ENCODE measurements around the gene PDHB. TPM values are rescaled to one million over a fixed set of nuclear protein-coding genes. Genes with fewer than 3 reads are reported as not detected.

The PDHB gene
- total and polyA plus RNA-seq, 10 of the 15 experiments (the other 5 are each of a cell fraction or from before 2014, with no cell fraction given) = 62.9 to 224 (median 93.2) TPM

DNA sequence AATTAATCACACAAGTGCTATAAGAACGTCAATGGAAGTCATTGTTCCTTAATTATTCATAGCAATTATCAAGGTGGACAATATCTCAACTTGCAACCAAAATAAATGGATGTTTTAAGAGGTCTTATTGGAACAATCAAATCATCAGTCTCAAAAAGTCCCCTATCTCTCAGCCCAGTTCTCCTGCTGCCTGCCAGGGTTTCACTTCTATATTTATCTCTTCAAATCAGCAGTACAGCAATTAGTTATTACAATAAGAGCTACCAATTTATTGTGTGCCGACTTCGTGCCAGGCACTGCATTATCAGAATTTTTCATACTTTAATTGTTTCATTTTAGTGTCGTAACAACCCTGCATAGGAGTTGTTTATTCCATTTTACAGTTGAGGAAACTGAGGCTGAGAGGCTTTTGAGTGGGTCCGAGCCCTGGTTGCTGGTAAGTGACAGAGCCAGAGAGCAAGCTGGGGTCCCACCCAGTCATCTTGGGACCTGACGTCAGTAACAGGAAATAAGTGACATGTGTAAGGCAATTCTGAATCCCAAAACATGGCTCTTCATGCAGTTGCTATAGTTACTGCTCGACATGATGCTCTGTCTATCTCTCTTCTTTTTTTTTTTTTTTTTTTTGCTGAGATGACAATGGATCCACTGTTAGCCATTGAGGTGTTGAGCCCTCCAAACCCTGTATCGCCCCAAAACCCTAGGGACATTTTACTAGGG is 49.4 kb upstream of the PDHB start:
- RAD21 ChIA-PET (ENCODE audit: unreplicated experiment) = interaction anchor here (0.8 to 1.3 kb wide), 2 partner anchors 19 to 176 kb away, joined by 3 read pairs; partner anchors contain the start of gene HTD2
- H4K20me1 ChIP-seq (ENCODE audit: control insufficient read depth, insufficient read depth) = no peaks in the 10 kb centered on the region
- H3K36me3 ChIP-seq (ENCODE audit: control insufficient read depth in 2 of 2, insufficient read depth in 2 of 2, low read length in 1 of 2) = no peaks in the 10 kb centered on the region
- H2AFZ ChIP-seq (ENCODE audit: control insufficient read depth, low read depth, low read length) = no peak overlapping the region
- BruUV-seq (replicated peaks) = no TSS peak
- H3K27ac ChIP-seq (ENCODE audit: control insufficient read depth, insufficient read depth) = no peak overlapping the region
- DNase-seq (ENCODE audit: low read depth, low spot score) = no peak
- SMC1A ChIA-PET (ENCODE audit: uncharacterized antibody, unreplicated experiment) = interaction anchor here (0.7 to 1.1 kb wide), 4 partner anchors 18 to 158 kb away, joined by 3 read pairs; no protein-coding TSS in a partner anchor
- POLR2A ChIA-PET = interaction anchor here (1.1 kb wide), 1 partner anchor 176 kb away, joined by 3 read pairs; the partner anchor contains the start of gene HTD2
- FAIRE-seq = peak; percentile 52
- TF ChIP-seq SPI1 (IDR thresholded peaks at IDR 0.05; ENCODE audit: borderline replicate concordance, insufficient read depth, low read depth, low read length) (peak; percentile 18; the same call in 1 of the 2 replicates), SMAD5 (IDR thresholded peaks at IDR 0.05; ENCODE audit: low read depth) (no peak), CREM (IDR thresholded peaks at IDR 0.05; ENCODE audit: low read depth) (peak; percentile 49; the same call in 1 of the 2 replicates), DPF2 (IDR thresholded peaks at IDR 0.05) (0 out of 2 replicates have a peak, but pooled peaks have one; percentile 35), EP300 (IDR thresholded peaks at IDR 0.05; ENCODE audit: borderline replicate concordance in 1 of 2, control insufficient read depth in 1 of 2, low read depth in 2 of 2, low read length in 2 of 2) (0 out of 4 replicates have a peak, but pooled peaks of 1 of the 2 experiments have one; percentile 9), IKZF2 (IDR thresholded peaks at IDR 0.05) (peak in 1 of 2 experiments; percentile 29; a peak in 1 of 4 replicates), JUNB (IDR thresholded peaks at IDR 0.05) (peak; percentile 49), IKZF1 (conservative IDR thresholded peaks at IDR 0.05) (peak; percentile 15; the same call in 1 of the 2 replicates), ZNF217 (IDR thresholded peaks at IDR 0.05) (no peak), MTA2 (IDR thresholded peaks at IDR 0.05; ENCODE audit: low read depth) (peak; percentile 64), BMI1 (IDR thresholded peaks at IDR 0.05; ENCODE audit: borderline replicate concordance) (peak; percentile 67), CREB1 (IDR thresholded peaks at IDR 0.05; ENCODE audit: low read depth) (peak; percentile 33; the same call in 1 of the 2 replicates)
- TF ChIP-seq, protein P1, sequence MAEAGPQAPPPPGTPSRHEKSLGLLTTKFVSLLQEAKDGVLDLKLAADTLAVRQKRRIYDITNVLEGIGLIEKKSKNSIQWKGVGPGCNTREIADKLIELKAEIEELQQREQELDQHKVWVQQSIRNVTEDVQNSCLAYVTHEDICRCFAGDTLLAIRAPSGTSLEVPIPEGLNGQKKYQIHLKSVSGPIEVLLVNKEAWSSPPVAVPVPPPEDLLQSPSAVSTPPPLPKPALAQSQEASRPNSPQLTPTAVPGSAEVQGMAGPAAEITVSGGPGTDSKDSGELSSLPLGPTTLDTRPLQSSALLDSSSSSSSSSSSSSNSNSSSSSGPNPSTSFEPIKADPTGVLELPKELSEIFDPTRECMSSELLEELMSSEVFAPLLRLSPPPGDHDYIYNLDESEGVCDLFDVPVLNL (IDR thresholded peaks at IDR 0.05; ENCODE audit: low read depth, low read length) = no peak
- TF ChIP-seq, protein P2, sequence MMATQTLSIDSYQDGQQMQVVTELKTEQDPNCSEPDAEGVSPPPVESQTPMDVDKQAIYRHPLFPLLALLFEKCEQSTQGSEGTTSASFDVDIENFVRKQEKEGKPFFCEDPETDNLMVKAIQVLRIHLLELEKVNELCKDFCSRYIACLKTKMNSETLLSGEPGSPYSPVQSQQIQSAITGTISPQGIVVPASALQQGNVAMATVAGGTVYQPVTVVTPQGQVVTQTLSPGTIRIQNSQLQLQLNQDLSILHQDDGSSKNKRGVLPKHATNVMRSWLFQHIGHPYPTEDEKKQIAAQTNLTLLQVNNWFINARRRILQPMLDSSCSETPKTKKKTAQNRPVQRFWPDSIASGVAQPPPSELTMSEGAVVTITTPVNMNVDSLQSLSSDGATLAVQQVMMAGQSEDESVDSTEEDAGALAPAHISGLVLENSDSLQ (IDR thresholded peaks at IDR 0.05) = peak; percentile 35; the same call in 1 of the 2 replicates
- TF ChIP-seq, protein P3, sequence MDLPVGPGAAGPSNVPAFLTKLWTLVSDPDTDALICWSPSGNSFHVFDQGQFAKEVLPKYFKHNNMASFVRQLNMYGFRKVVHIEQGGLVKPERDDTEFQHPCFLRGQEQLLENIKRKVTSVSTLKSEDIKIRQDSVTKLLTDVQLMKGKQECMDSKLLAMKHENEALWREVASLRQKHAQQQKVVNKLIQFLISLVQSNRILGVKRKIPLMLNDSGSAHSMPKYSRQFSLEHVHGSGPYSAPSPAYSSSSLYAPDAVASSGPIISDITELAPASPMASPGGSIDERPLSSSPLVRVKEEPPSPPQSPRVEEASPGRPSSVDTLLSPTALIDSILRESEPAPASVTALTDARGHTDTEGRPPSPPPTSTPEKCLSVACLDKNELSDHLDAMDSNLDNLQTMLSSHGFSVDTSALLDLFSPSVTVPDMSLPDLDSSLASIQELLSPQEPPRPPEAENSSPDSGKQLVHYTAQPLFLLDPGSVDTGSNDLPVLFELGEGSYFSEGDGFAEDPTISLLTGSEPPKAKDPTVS (IDR thresholded peaks at IDR 0.05; ENCODE audit: low read depth, low read length) = no peak
- H3K79me2 ChIP-seq (ENCODE audit: control insufficient read depth, insufficient read depth, low read length) = no peaks in the 10 kb centered on the region
- intact Hi-C loops (cut with micrococcal nuclease; ENCODE audit: unreplicated experiment) = no loop called here
- ATAC-seq = peak; percentile 77
- in situ Hi-C loops (cut with MboI) = no loop called here
- WGBS (ENCODE audit: insufficient coverage, insufficient replicate concordance, low lambda C conversion rate, missing lambda C conversion rate) = 4% methylated on average over 8 of the region's 8 CpGs
- no peak overlapping the region for H3K9ac ChIP-seq (ENCODE audit: control insufficient read depth, insufficient read depth, low read length)
- no peak overlapping the region for H3K4me2 ChIP-seq (ENCODE audit: control insufficient read depth, insufficient read depth)
- no peak overlapping the region for H3K4me3 ChIP-seq
- no peaks in the 10 kb centered on the region for H3K4me1 ChIP-seq (ENCODE audit: control insufficient read depth, insufficient read depth, low read length)
- CTCF ChIA-PET = interaction anchor here (1.7 to 2.3 kb wide), 2 partner anchors 9 to 19 kb away, joined by 4 to 9 read pairs; partner anchors contain the start of gene KCTD6
- H3K9me3 ChIP-seq (replicated peaks; ENCODE audit: control insufficient read depth, insufficient read depth, low read length) = no peaks in the 10 kb centered on the region; the same call in 2 of the 3 replicates
- peaks cover 0 to 1% of the 10 kb centered on the region in 2 experiments; a peak in 3 of 4 replicates for H3K27me3 ChIP-seq (replicated peaks in 1 of 2; ENCODE audit: control insufficient read depth in 2 of 2, insufficient read depth in 2 of 2, low read length in 1 of 2)

All from GM12878 (cell line).